H1 (cell line): ENCODE results near the gene NR4A2. TPM values are rescaled to one million over a fixed set of nuclear protein-coding genes. Genes with fewer than 3 reads are reported as not detected.

Source experiments
- CTCF ChIA-PET: fragments of 300-600 bp; sonication (Branson Sonifier 250); formaldehyde crosslinking; loops from one replicate; lab custom pipeline; 2021; ENCODE audit not compliant: partially characterized antibody; lab: Charles Lee
- POLR2A ChIA-PET: fragments of 300-600 bp; sonication (Branson Sonifier 250); formaldehyde crosslinking; loops from one replicate; lab custom pipeline; 2021; ENCODE audit warnings: inconsistent platforms; ENCODE audit not compliant: partially characterized antibody; lab: Charles Lee
- DNase-seq, 2 experiments: peaks; one replicate each; pipeline versions ENCODE4 v3.0.0 to v3.0.0-alpha.2; 2010 to 2022; ENCODE audit warnings: low spot score in 2 of 2, low read depth in 1 of 2, mixed read lengths in 1 of 2
- FAIRE-seq: peaks from 2 replicates; lab custom pipeline; 2011; peaks lifted over from hg19 to GRCh38; lab: Jason Lieb, UNC
- H2AFZ ChIP-seq: 2 replicates; pipeline ENCODE4 v1.8.1; 2012; ENCODE audit warnings: low read length, inconsistent platforms
- H2AK5ac ChIP-seq: 2 replicates; pipeline ENCODE4 v1.6.1; 2013; ENCODE audit warnings: low read depth, low read length
- H2BK120ac ChIP-seq: replicated peaks from 2 replicates; pipeline ENCODE3; 2013; ENCODE audit warnings: low read depth, low read length, inconsistent platforms
- H2BK12ac ChIP-seq: 2 replicates; pipeline ENCODE4 v1.6.1; 2013; ENCODE audit warnings: low read depth, low read length
- H2BK15ac ChIP-seq: 2 replicates; pipeline ENCODE4 v1.6.1; 2013; ENCODE audit warnings: low read length
- H2BK20ac ChIP-seq: 2 replicates; pipeline ENCODE4 v1.6.1; 2013; ENCODE audit warnings: low read length
- H2BK5ac ChIP-seq: 2 replicates; pipeline ENCODE4 v1.6.1; 2013; ENCODE audit warnings: low read depth, low read length
- H3K14ac ChIP-seq: 2 replicates; pipeline ENCODE4 v1.6.1; 2013; ENCODE audit warnings: inconsistent platforms; ENCODE audit not compliant: insufficient read length
- H3K18ac ChIP-seq: 2 replicates; pipeline ENCODE4 v1.6.1; 2013; ENCODE audit warnings: low read length; ENCODE audit errors: extremely low read depth
- H3K23ac ChIP-seq: 2 replicates; pipeline ENCODE4 v1.6.1; 2013; ENCODE audit warnings: inconsistent platforms; ENCODE audit not compliant: insufficient read length
- H3K23me2 ChIP-seq: 2 replicates; pipeline ENCODE4 v1.6.1; 2013; ENCODE audit warnings: low read depth, low read length
- H3K27ac ChIP-seq: 2 replicates; pipeline ENCODE4 v1.6.1; 2011; ENCODE audit warnings: low read depth, low read length, inconsistent platforms
- H3K27me3 ChIP-seq, 4 experiments: replicated peaks in 1 of 4; 1 replicate in 1 of 4; 2 replicates in 3 of 4; pipeline versions ENCODE4 v1.6.1 to v1.8.1; 2011 to 2013; ENCODE audit warnings: low read length in 3 of 4, mild to moderate bottlenecking in 3 of 4, inconsistent platforms in 2 of 4, mixed read lengths in 2 of 4, moderate library complexity in 1 of 4; ENCODE audit not compliant: control insufficient read depth in 3 of 4, insufficient read depth in 3 of 4; ENCODE audit errors: extremely low read depth in 1 of 4
- H3K36me3 ChIP-seq, 4 experiments: 2 replicates each; pipeline versions ENCODE4 v1.6.1 to v1.8.1; 2011 to 2013; ENCODE audit warnings: mild to moderate bottlenecking in 4 of 4, low read length in 3 of 4, moderate library complexity in 2 of 4, control low read depth in 1 of 4, inconsistent platforms in 1 of 4; ENCODE audit not compliant: insufficient read depth in 4 of 4, control insufficient read depth in 2 of 4
- H3K4ac ChIP-seq: replicated peaks from 2 replicates; pipeline ENCODE3; 2013; ENCODE audit warnings: low read length, low read depth, mixed read lengths, inconsistent platforms; ENCODE audit not compliant: insufficient read length
- H3K4me1 ChIP-seq, 4 experiments: replicated peaks in 1 of 4; 1 replicate in 1 of 4; 2 replicates in 3 of 4; pipeline versions ENCODE4 v1.6.1 to v1.8.1; 2011 to 2013; ENCODE audit warnings: low read length in 3 of 4, inconsistent platforms in 2 of 4, mixed read lengths in 1 of 4; ENCODE audit not compliant: insufficient read depth in 4 of 4, control insufficient read depth in 3 of 4
- H3K4me2 ChIP-seq, 2 experiments: 2 replicates each; pipeline versions ENCODE4 v1.6.1 to v1.8.1; 2011 to 2013; ENCODE audit warnings: low read depth in 2 of 2, low read length in 2 of 2, control low read depth in 1 of 2, inconsistent platforms in 1 of 2, mild to moderate bottlenecking in 1 of 2; ENCODE audit not compliant: insufficient read depth in 1 of 2
- H3K4me3 ChIP-seq, 4 experiments: fragments of 200-600, 300-600 bp in 1 of 4; sonication (generic), shearing (Covaris generic), sonication (Bioruptor Twin) in 1 of 4; 2 replicates each; pipeline versions ENCODE4 v1.5.1 to v1.8.1; 2011 to 2016; ENCODE audit warnings: low read length in 4 of 4, low read depth in 3 of 4, control low read depth in 2 of 4, inconsistent platforms in 2 of 4, mild to moderate bottlenecking in 2 of 4, mixed read lengths in 1 of 4, moderate library complexity in 1 of 4; ENCODE audit not compliant: insufficient read depth in 2 of 4; ENCODE audit errors: extremely low read depth in 1 of 4
- H3K56ac ChIP-seq: replicated peaks from 2 replicates; pipeline ENCODE3; 2013; ENCODE audit warnings: low read depth, mild to moderate bottlenecking, mixed read lengths, low read length, inconsistent platforms; ENCODE audit not compliant: insufficient read length
- H3K79me1 ChIP-seq: 2 replicates; pipeline ENCODE4 v1.6.1; 2013; ENCODE audit warnings: low read depth, low read length, control low read depth
- H3K79me2 ChIP-seq, 2 experiments: 2 replicates each; pipeline versions ENCODE4 v1.6.1 to v1.8.1; 2012 to 2013; ENCODE audit warnings: low read length in 2 of 2, mild to moderate bottlenecking in 2 of 2, inconsistent platforms in 1 of 2; ENCODE audit not compliant: insufficient read depth in 2 of 2, control insufficient read depth in 1 of 2
- H3K9ac ChIP-seq, 4 experiments: replicated peaks in 1 of 4; 1 replicate in 1 of 4; 2 replicates in 3 of 4; pipeline versions ENCODE4 v1.6.1 to v1.8.1; 2011 to 2013; ENCODE audit warnings: low read depth in 3 of 4, low read length in 3 of 4, control low read depth in 2 of 4, mild to moderate bottlenecking in 2 of 4, moderate library complexity in 2 of 4, inconsistent platforms in 1 of 4; ENCODE audit errors: extremely low read depth in 1 of 4
- H3K9me3 ChIP-seq, 2 experiments: 2 replicates each; pipeline versions ENCODE4 v1.6.1 to v1.8.1; 2012 to 2013; ENCODE audit warnings: mild to moderate bottlenecking in 2 of 2, moderate library complexity in 2 of 2, control low read depth in 1 of 2, inconsistent platforms in 1 of 2, low read depth in 1 of 2, low read length in 1 of 2, mixed read lengths in 1 of 2; ENCODE audit not compliant: insufficient read depth in 2 of 2
- H4K20me1 ChIP-seq, 2 experiments: replicated peaks in 1 of 2; 2 replicates each; pipeline versions ENCODE3 to v1.8.1; 2011 to 2013; ENCODE audit warnings: inconsistent platforms in 2 of 2, low read length in 2 of 2, mild to moderate bottlenecking in 1 of 2; ENCODE audit not compliant: insufficient read depth in 2 of 2, control insufficient read depth in 1 of 2
- H4K5ac ChIP-seq: 2 replicates; pipeline ENCODE4 v1.6.1; 2013; ENCODE audit warnings: low read length, low read depth, mixed read lengths, inconsistent platforms; ENCODE audit not compliant: insufficient read length
- H4K8ac ChIP-seq: 2 replicates; pipeline ENCODE4 v1.8.0; 2013; ENCODE audit warnings: mild to moderate bottlenecking, moderate library complexity, low read length, inconsistent platforms; ENCODE audit not compliant: insufficient read depth; ENCODE audit errors: extremely low read depth
- H4K91ac ChIP-seq: replicated peaks from 2 replicates; pipeline ENCODE3; 2013; ENCODE audit warnings: low read length, mixed read lengths, inconsistent platforms; ENCODE audit not compliant: insufficient read length
- ASH2L ChIP-seq: fragments of 200-600, 300-600 bp; sonication (generic); IDR thresholded peaks from one replicate; pipeline ENCODE4 v1.7.1; 2017; ENCODE audit warnings: low read length
- CHD2 ChIP-seq: IDR thresholded peaks from 2 replicates; pipeline ENCODE4 v1.6.1; 2012; ENCODE audit warnings: low read length, improper control_type of control experiment
- EZH2 ChIP-seq: fragments of 200-600 bp; sonication (generic); IDR thresholded peaks from 2 replicates; pipeline ENCODE4 v1.7.1; 2012; ENCODE audit warnings: low read depth, mild to moderate bottlenecking, moderate library complexity, low read length, inconsistent platforms; ENCODE audit not compliant: severe bottlenecking
- GTF2F1 ChIP-seq: IDR thresholded peaks from 2 replicates; pipeline ENCODE4 v1.6.1; 2012; ENCODE audit warnings: low read depth, low read length, improper control_type of control experiment, borderline replicate concordance
- HDAC2 ChIP-seq, 2 experiments: fragments of 300-600 bp in 1 of 2; sonication (generic) in 1 of 2; IDR thresholded peaks; 2 replicates each; pipeline ENCODE4 v1.6.1; 2011 to 2012; ENCODE audit warnings: low read depth in 2 of 2, low read length in 2 of 2, mild to moderate bottlenecking in 2 of 2, moderate library complexity in 2 of 2, borderline replicate concordance in 1 of 2, inconsistent platforms in 1 of 2
- JUND ChIP-seq: IDR thresholded peaks from 2 replicates; pipeline ENCODE4 v1.6.1; 2011; ENCODE audit warnings: mild to moderate bottlenecking, improper control_type of control experiment, low read length
- KDM4A ChIP-seq: IDR thresholded peaks from one replicate; pipeline ENCODE4 v1.7.1; 2012; ENCODE audit warnings: low read depth, mild to moderate bottlenecking, moderate library complexity, low read length, inconsistent platforms; ENCODE audit not compliant: severe bottlenecking
- PHF8 ChIP-seq: fragments of 200-600 bp; sonication (generic); conservative IDR thresholded peaks from 2 replicates; pipeline ENCODE4 v1.7.1; 2012; ENCODE audit warnings: low read depth, mild to moderate bottlenecking, inconsistent platforms, low read length, moderate library complexity
- RNF2 ChIP-seq: fragments of 200-900, 300-1000 bp; sonication (generic); IDR thresholded peaks from 2 replicates; pipeline ENCODE4 v1.7.1; 2016; ENCODE audit warnings: borderline replicate concordance, low read depth, mild to moderate bottlenecking, antibody characterized with exemption, low read length; ENCODE audit not compliant: poor library complexity, severe bottlenecking; ENCODE audit errors: missing control alignments
- SUZ12 ChIP-seq: fragments of 200-600 bp; sonication (generic); IDR thresholded peaks from 2 replicates; pipeline ENCODE4 v1.6.1; 2012; ENCODE audit warnings: mild to moderate bottlenecking, inconsistent platforms, low read length, moderate library complexity, mixed read lengths
- WGBS, 2 experiments: shearing (Covaris generic) in 1 of 2; methylation state at CpG; one replicate each; pipeline versions ENCODE4 v1.1.6 to v1.1.7; 2013 to 2015; ENCODE audit warnings: low lambda C conversion rate in 2 of 2, mixed read lengths in 2 of 2, inconsistent platforms in 1 of 2, low coverage in 1 of 2, missing lambda C conversion rate in 1 of 2; ENCODE audit not compliant: insufficient replicate concordance in 2 of 2, insufficient coverage in 1 of 2, insufficient read length in 1 of 2; ENCODE audit errors: extremely low coverage in 1 of 2, missing lambda C conversion rate in 1 of 2; 5-methylcytosine and 5-hydroxymethylcytosine counted together
- polyA plus RNA-seq, 7 experiments: library from polyadenylated mRNA; depleted of rRNA in 3 of 7; stranded (reverse) in 5 of 7; unstranded in 2 of 7; fragments of >200 nt in 5 of 7; fragments of 200-250 nt in 2 of 7; gene quantifications; 1 replicate in 5 of 7; 2 replicates in 1 of 7; 4 replicates in 1 of 7; pipeline versions ENCODE4 v1.2.1 to v1.2.3, GENCODE V29; 2011 to 2013; ENCODE audit warnings: missing spikeins in 2 of 7, mixed read lengths in 2 of 7
- total RNA-seq: library from RNA; stranded (reverse); fragmentation: NEBNext Ultra II Directional; extraction: Animal tissue kit (Norgen Biotek cat#: 25700); gene quantifications from 2 replicates; pipeline ENCODE4 v1.2.1, GENCODE V29; 2021

The NR4A2 gene
- total and polyA plus RNA-seq, 2 of the 8 experiments (the other 6 are each of a cell fraction or from before 2014, with no cell fraction given), result 0.15 to 1.7 TPM

GRCh38 chr2:156327835-156328695, 4.5 kb downstream of the NR4A2 start:
- H2BK15ac ChIP-seq, result no peak overlapping the region
- peaks cover 69 to 97% (median 89%) of the 10 kb centered on the region in 4 experiments for H3K27me3 ChIP-seq
- no peaks in the 10 kb centered on the region for H3K79me2 ChIP-seq
- peak overlapping the region; percentile 11 to 61 (median 40); a peak in 7 of 8 replicates for H3K4me3 ChIP-seq
- FAIRE-seq (no peak), DNase-seq (peak in 1 of 2 experiments; percentile 64)
- H3K4ac ChIP-seq, result no peak overlapping the region
- no peak overlapping the region for H4K91ac ChIP-seq
- H3K36me3 ChIP-seq, result no peaks in the 10 kb centered on the region
- H3K4me2 ChIP-seq, result peak overlapping the region; percentile 89 to 97
- peaks cover 15 to 35% (median 20%) of the 10 kb centered on the region in 4 experiments for H3K4me1 ChIP-seq
- 0 out of 2 replicates have a peak overlapping the region, but pooled peaks have one; percentile 21 for H4K8ac ChIP-seq
- no peak overlapping the region for H2BK20ac ChIP-seq
- no peak overlapping the region for H2AFZ ChIP-seq
- ChIA-PET POLR2A (interaction anchor here (1.0 to 3.7 kb wide), 3 partner anchors 8 to 14 kb away, joined by 3 to 15 read pairs (median 5); no protein-coding TSS in a partner anchor), CTCF (interaction anchor here (0.8 to 2.4 kb wide), 3 partner anchors 10 to 726 kb away, joined by 3 to 8 read pairs (median 4); no protein-coding TSS in a partner anchor)
- no peak overlapping the region for H2BK12ac ChIP-seq
- H3K23ac ChIP-seq, result no peak overlapping the region
- no peak overlapping the region for H3K56ac ChIP-seq
- WGBS, 2 experiments, result 3% methylated on average over 38 of the region's 38 CpGs; no CpG with 5 or more reads in 1 of the 2 experiments
- H3K9ac ChIP-seq, result no peak overlapping the region
- no peak overlapping the region for H2BK120ac ChIP-seq
- H4K20me1 ChIP-seq, result peaks cover 4 to 15% of the 10 kb centered on the region in 2 experiments
- H2AK5ac ChIP-seq, result no peak overlapping the region
- no peak overlapping the region for H3K18ac ChIP-seq
- H3K14ac ChIP-seq, result no peak overlapping the region
- H3K9me3 ChIP-seq, result no peaks in the 10 kb centered on the region; a peak in 1 of 4 replicates
- no peak overlapping the region for H2BK5ac ChIP-seq
- peaks cover 24% of the 10 kb centered on the region for H3K23me2 ChIP-seq
- H4K5ac ChIP-seq, result no peak overlapping the region
- H3K27ac ChIP-seq, result no peak overlapping the region
- H3K79me1 ChIP-seq, result no peaks in the 10 kb centered on the region
- TF ChIP-seq SUZ12 (peak; percentile 90), CHD2 (no peak), RNF2 (peak; percentile 87), EZH2 (peak; percentile 87), JUND (no peak), GTF2F1 (no peak), ASH2L (peak; percentile 44), HDAC2 (IDR thresholded peaks at IDR 0.05; ENCODE audit: borderline replicate concordance in 1 of 2, low read depth in 2 of 2, low read length in 2 of 2) (0 out of 4 replicates have a peak, but pooled peaks of 1 of the 2 experiments have one; percentile 24), KDM4A (peak; percentile 35), PHF8 (0 out of 2 replicates have a peak, but pooled peaks have one; percentile 7)
